PC-3 (cell line): Measurements from ENCODE around the gene USP11. TPM values are rescaled to one million over a fixed set of nuclear protein-coding genes. Genes with fewer than 3 reads are reported as not detected.
A peak's percentile ranks its signal among the peaks of the same experiment; 100 is the strongest.

Source experiments
- ATAC-seq: fragments of 200-7000 bp; cut with Tn5 transposase; 2 replicates; pipeline ENCODE4 v1.9.1; 2020; ENCODE audit warnings: mild to moderate bottlenecking, moderate library complexity
- BruUV-seq: library from RNA; stranded (reverse); fragments of 400-500 nt; replicated peaks from 2 replicates; lab custom pipeline; 2021; lab: Mats Ljungman, UMichigan
- CTCF ChIA-PET: fragments of 300-600 bp; sonication (Branson Sonifier 250); formaldehyde crosslinking; loops from one replicate; lab custom pipeline; 2022; ENCODE audit warnings: antibody characterized with exemption; lab: Charles Lee
- POLR2A ChIA-PET: fragments of 300-600 bp; sonication (Branson Sonifier 250); formaldehyde crosslinking; loops from one replicate; lab custom pipeline; 2022; ENCODE audit warnings: antibody characterized with exemption; ENCODE audit not compliant: unreplicated experiment; lab: Charles Lee
- DNase-seq: peaks from one replicate; pipeline ENCODE4 v3.0.0-alpha.2; 2015
- H2AFZ ChIP-seq: fragments of 300-600 bp; sonication (generic); 2 replicates; pipeline ENCODE4 v1.6.0; 2016; ENCODE audit warnings: antibody characterized with exemption, low read length
- H3F3A ChIP-seq: fragments of 300-600 bp; sonication (generic); one replicate; pipeline ENCODE4 v1.6.0; 2017; ENCODE audit warnings: antibody characterized with exemption, low read length, control low read depth, mild to moderate bottlenecking; ENCODE audit not compliant: unreplicated experiment
- H3K27ac ChIP-seq: fragments of 300-600 bp; sonication (generic); 2 replicates; pipeline ENCODE4 v1.5.1; 2016; ENCODE audit warnings: mild to moderate bottlenecking, low read length
- H3K27me3 ChIP-seq: fragments of 300-600 bp; sonication (generic); 2 replicates; pipeline ENCODE4 v1.6.1; 2016; ENCODE audit warnings: low read length, mixed read lengths
- H3K36me3 ChIP-seq: fragments of 300-600 bp; sonication (generic); 2 replicates; pipeline ENCODE4 v1.6.1; 2016; ENCODE audit warnings: low read depth, mixed run types, low read length, mixed read lengths
- H3K4me1 ChIP-seq: fragments of 300-600 bp; sonication (generic); 2 replicates; pipeline ENCODE4 v1.5.1; 2016; ENCODE audit warnings: low read length; ENCODE audit not compliant: insufficient read depth
- H3K4me2 ChIP-seq: fragments of 300-600 bp; sonication (generic); 2 replicates; pipeline ENCODE4 v1.6.0; 2016; ENCODE audit warnings: low read length
- H3K4me3 ChIP-seq: fragments of 300-600 bp; sonication (generic); 2 replicates; pipeline ENCODE4 v1.5.1; 2016; ENCODE audit warnings: mild to moderate bottlenecking, low read length, mixed read lengths
- H3K79me2 ChIP-seq: fragments of 300-600 bp; sonication (generic); 2 replicates; pipeline ENCODE4 v1.6.1; 2017; ENCODE audit warnings: low read length, mixed read lengths
- H3K9ac ChIP-seq: fragments of 300-600 bp; sonication (generic); 2 replicates; pipeline ENCODE4 v1.6.0; 2016; ENCODE audit warnings: mild to moderate bottlenecking, low read length
- H3K9me2 ChIP-seq: fragments of 300-600 bp; sonication (generic); replicated peaks from 2 replicates; pipeline ENCODE4 v1.6.1; 2016; ENCODE audit warnings: mixed run types, low read length, mixed read lengths
- H3K9me3 ChIP-seq: fragments of 300-600 bp; sonication (generic); 2 replicates; pipeline ENCODE4 v1.6.1; 2016; ENCODE audit warnings: low read length, mixed read lengths
- H4K20me1 ChIP-seq: fragments of 300-600 bp; sonication (generic); 2 replicates; pipeline ENCODE4 v1.6.1; 2016; ENCODE audit warnings: low read length, mixed read lengths
- CTCF ChIP-seq: fragments of 300-600 bp; sonication (generic); conservative IDR thresholded peaks from 2 replicates; pipeline ENCODE4 v1.5.1; 2017; ENCODE audit warnings: antibody characterized with exemption, low read depth, mild to moderate bottlenecking, low read length
- EZH2 ChIP-seq: fragments of 300-600 bp; sonication (generic); IDR thresholded peaks from one replicate; pipeline ENCODE4 v1.6.1; 2017; ENCODE audit warnings: antibody characterized with exemption, mild to moderate bottlenecking, low read length; ENCODE audit not compliant: unreplicated experiment
- EZH2phosphoT487 ChIP-seq: fragments of 300-600 bp; sonication (generic); IDR thresholded peaks from 2 replicates; pipeline ENCODE4 v1.6.1; 2018; ENCODE audit warnings: mild to moderate bottlenecking, antibody characterized with exemption, low read length, borderline replicate concordance
- intact Hi-C: fragments of 100-400 bp; cut with micrococcal nuclease; formaldehyde crosslinking; loops from 2 replicates; pipeline ENCODE4 v1.9.0; 2023
- total RNA-seq: library from RNA; depleted of rRNA; stranded (reverse); fragments of >200 nt; gene quantifications from 2 replicates; pipeline ENCODE4 v1.2.3, GENCODE V29; 2014

Gene USP11
- total RNA-seq, 1 experiment from 2014 or later, result 31.3 TPM

- CTCF ChIA-PET, result no interaction called here
- no peak for ATAC-seq
- H3K79me2 ChIP-seq, result peaks cover 55% of the 10 kb centered on the region
Measured at GRCh38 chrX:47191806-47192401, 40.9 kb upstream of the USP11 start.

DNA sequence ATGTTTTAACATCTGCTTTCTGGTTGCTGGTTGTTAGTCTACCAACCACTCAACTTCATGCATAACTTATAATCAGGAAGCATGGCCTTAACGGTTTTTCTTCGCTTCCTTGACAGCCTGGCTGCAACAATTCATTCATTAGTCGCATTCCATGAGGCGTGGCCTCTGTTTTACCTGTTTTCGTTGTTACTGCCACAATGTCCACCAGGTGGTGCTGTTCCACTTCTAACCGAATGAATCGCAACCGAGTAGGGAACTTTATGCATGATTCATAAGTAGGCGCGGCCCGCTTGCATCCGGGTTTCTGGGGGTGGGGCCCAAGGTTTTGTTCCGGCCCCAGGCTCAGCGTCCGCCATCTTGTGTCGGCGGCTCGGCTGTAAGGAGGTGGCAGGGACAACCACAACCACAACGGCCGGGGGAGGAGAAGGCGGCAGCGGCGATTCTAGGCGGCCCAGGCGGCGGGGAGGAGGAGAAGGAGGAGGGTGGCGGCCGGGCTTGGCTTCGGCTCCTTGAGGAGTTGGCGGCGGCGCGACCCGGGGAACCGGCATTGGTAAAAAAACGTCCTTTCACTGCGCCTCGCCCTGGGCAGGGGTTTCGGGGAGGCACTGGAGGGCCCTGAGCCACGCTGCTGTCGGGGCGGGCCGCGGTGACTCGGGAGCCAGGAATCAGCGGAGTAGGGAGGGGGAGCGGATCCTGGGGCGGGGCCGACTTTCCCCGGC is 39.2 kb upstream of the USP11 start, which contains the start of gene UBA1:
UBA1 (plus strand) TSS at position 355 of the 719 bp plus-strand sequence. CDS start 4,974 bp downstream, outside the sequence.
- peaks cover 11% of the 10 kb centered on the region; the same call in 1 of the 2 replicates for H3K36me3 ChIP-seq
- H3K9ac ChIP-seq, result peak within 1 kb of the TSS; percentile 100
- peaks cover 72% of the 10 kb centered on the region for H3K79me2 ChIP-seq
- no TSS peak for BruUV-seq
- H3K27ac ChIP-seq, result peak within 1 kb of the TSS; percentile 90
- peak within 1 kb of the TSS; percentile 85 for H3K4me3 ChIP-seq
- peak; percentile 98 for DNase-seq
- no peaks in the 10 kb centered on the region for H3K27me3 ChIP-seq
- intact Hi-C loops, result loop anchor here (1.0 to 10.0 kb wide), 7 partner anchors 119 to 461 kb away; partner anchors contain the start of genes ELK1, UXT and ZNF41
- peak; percentile 48 for ATAC-seq
- peak within 1 kb of the TSS; percentile 99 for H3K4me2 ChIP-seq
- no peaks in the 10 kb centered on the region for H3K9me2 ChIP-seq
- peak within 1 kb of the TSS; percentile 49; the same call in 1 of the 2 replicates for H2AFZ ChIP-seq
- TF ChIP-seq EZH2, result no peak
- peak; percentile 80 for TF ChIP-seq CTCF
- no peaks in the 10 kb centered on the region for H3K9me3 ChIP-seq
- ChIA-PET CTCF (no interaction called here), POLR2A (no interaction called here)
- H4K20me1 ChIP-seq, result peaks cover 20% of the 10 kb centered on the region; the same call in 1 of the 2 replicates
- H3F3A ChIP-seq, result peaks cover 4% of the 10 kb centered on the region
- peaks cover 40% of the 10 kb centered on the region for H3K4me1 ChIP-seq

More at GRCh38 chrX:47191806-47192401, 40.9 kb upstream of the USP11 start:
- DNase-seq, result no peak
- Histone ChIP-seq H3K27me3 (no peaks in the 10 kb centered on the region), H3K9me3 (no peaks in the 10 kb centered on the region), H3K9ac (peak overlapping the region; percentile 90), H4K20me1 (peaks cover 13% of the 10 kb centered on the region; the same call in 1 of the 2 replicates), H3K4me2 (peak overlapping the region; percentile 100), H3F3A (no peaks in the 10 kb centered on the region), H3K27ac (no peak overlapping the region), H3K9me2 (no peaks in the 10 kb centered on the region), H3K4me1 (peaks cover 35% of the 10 kb centered on the region), H2AFZ (peak overlapping the region; percentile 92), H3K36me3 (peaks cover under 1% of the 10 kb centered on the region; the same call in 1 of the 2 replicates), H3K4me3 (peak overlapping the region; percentile 93)
- intact Hi-C loops, result loop anchor here (5.0 to 10.0 kb wide), 4 partner anchors 170 to 463 kb away; partner anchors contain the start of genes ELK1, UXT and ZNF41
- no TSS peak for BruUV-seq
- POLR2A ChIA-PET, result interaction anchor here (0.9 kb wide), 1 partner anchor 9 kb away, joined by 3 read pairs; no protein-coding TSS in a partner anchor
- TF ChIP-seq EZH2phosphoT487, result no peak
- TF ChIP-seq EZH2, result no peak
- no peak for TF ChIP-seq CTCF
